HepG2 (cell line): ENCODE data around the gene IRF2BPL. TPM values are rescaled to one million over a fixed set of nuclear protein-coding genes. Genes with fewer than 3 reads are reported as not detected.

Experiments used
- DNMT3B ChIP-seq: conservative IDR thresholded peaks from 2 replicates; pipeline ENCODE4 v1.6.1; 2016; ENCODE audit warnings: missing biosample characterization, control low read depth
- E2F2 ChIP-seq: sonication (generic); formaldehyde crosslinking; IDR thresholded peaks from 2 replicates; pipeline ENCODE4 v1.4.0; 2020; ENCODE audit warnings: missing genetic modification reagents, borderline replicate concordance
- ERF ChIP-seq: IDR thresholded peaks from 2 replicates; pipeline ENCODE4 v1.6.1; 2018; ENCODE audit warnings: missing biosample characterization, missing genetic modification reagents
- HMG20B ChIP-seq: conservative IDR thresholded peaks from 2 replicates; pipeline ENCODE4 v1.6.1; 2016; ENCODE audit warnings: missing genetic modification reagents, missing compliant biosample characterization
- NAIF1 ChIP-seq: sonication (generic); formaldehyde crosslinking; IDR thresholded peaks from 2 replicates; pipeline ENCODE4 v1.5.0; 2020; ENCODE audit warnings: mild to moderate bottlenecking, missing genetic modification reagents, borderline replicate concordance
- NCOA5 ChIP-seq: sonication (generic); formaldehyde crosslinking; IDR thresholded peaks from 2 replicates; pipeline ENCODE4 v1.4.0; 2020; ENCODE audit warnings: missing genetic modification reagents
- SNAI1 ChIP-seq: sonication (generic); formaldehyde crosslinking; IDR thresholded peaks from 2 replicates; pipeline ENCODE4 v1.5.0; 2020; ENCODE audit warnings: mild to moderate bottlenecking, missing genetic modification reagents, borderline replicate concordance
- SPEN ChIP-seq: sonication (generic); formaldehyde crosslinking; IDR thresholded peaks from 2 replicates; pipeline ENCODE4 v1.5.1; 2020; ENCODE audit warnings: low read depth, mild to moderate bottlenecking, missing genetic modification reagents
- TCF7 ChIP-seq: sonication (generic); IDR thresholded peaks from 2 replicates; pipeline ENCODE4 v1.6.1; 2016; ENCODE audit warnings: antibody characterized with exemption, low read depth
- THAP9 ChIP-seq: sonication (generic); formaldehyde crosslinking; IDR thresholded peaks from 2 replicates; pipeline ENCODE4; 2020; ENCODE audit warnings: missing genetic modification reagents, mild to moderate bottlenecking, borderline replicate concordance
- ZBTB40 ChIP-seq, 2 experiments: fragments of 450-650 bp in 1 of 2; sonication (generic) in 1 of 2; formaldehyde crosslinking in 1 of 2; IDR thresholded peaks; 2 replicates each; pipeline versions ENCODE4 v1.6.1 to v1.8.0; 2016 to 2022; ENCODE audit warnings: antibody characterized with exemption in 1 of 2, mild to moderate bottlenecking in 1 of 2, missing genetic modification reagents in 1 of 2
- ZBTB43 ChIP-seq: sonication (generic); formaldehyde crosslinking; conservative IDR thresholded peaks from 2 replicates; pipeline ENCODE4 v1.4.0; 2020; ENCODE audit warnings: missing genetic modification reagents
- ZFYVE20 ChIP-seq: sonication (generic); formaldehyde crosslinking; IDR thresholded peaks from 2 replicates; pipeline ENCODE4 v1.8.0; 2023; ENCODE audit warnings: low read depth, mild to moderate bottlenecking, moderate library complexity, missing genetic modification reagents, borderline replicate concordance
- ZNF30 ChIP-seq: sonication (generic); formaldehyde crosslinking; IDR thresholded peaks from 2 replicates; pipeline ENCODE4 v1.5.0; 2020; ENCODE audit warnings: mild to moderate bottlenecking, missing genetic modification reagents
- ZNF589 ChIP-seq: sonication (generic); formaldehyde crosslinking; conservative IDR thresholded peaks from 2 replicates; pipeline ENCODE4 v1.8.0; 2022; ENCODE audit warnings: mild to moderate bottlenecking, moderate library complexity, missing genetic modification reagents
- polyA plus RNA-seq, 8 experiments: library from polyadenylated mRNA; depleted of rRNA in 3 of 8; stranded (reverse) in 7 of 8; unstranded in 1 of 8; fragments of >200 nt; fragmentation: Illumina TruSeq in 4 of 8; extraction: Trizol in 4 of 8; gene quantifications; 2 replicates each; pipeline versions ENCODE4 v1.2.1 to v1.2.3, GENCODE V29; 2011 to 2016; ENCODE audit warnings: low read depth in 4 of 8, missing spikeins in 1 of 8, mixed read lengths in 1 of 8; ENCODE audit not compliant: insufficient read depth in 1 of 8
- total RNA-seq, 5 experiments: library from RNA; depleted of rRNA; stranded (reverse); fragments of >200 nt; fragmentation: Illumina TruSeq; extraction: Trizol; gene quantifications; 2 replicates each; pipeline ENCODE4 v1.2.3, GENCODE V29; 2016; ENCODE audit warnings: low read depth in 1 of 5

IRF2BPL gene
- total and polyA plus RNA-seq, 2 of the 13 experiments (the other 11 are each of a cell fraction or from before 2014, with no cell fraction given): 6.6 to 8.4 TPM

GRCh38 chr14:77044783-77045237 is 16.3 kb upstream of the IRF2BPL start (continued):
- no peak for TF ChIP-seq ZNF30 (CRISPR knock-in tag)
- TF ChIP-seq ZBTB40 (IDR thresholded peaks at IDR 0.05): no peak
- no peak for TF ChIP-seq ZBTB40 (CRISPR knock-in tag; IDR thresholded peaks at IDR 0.05)
- no peak for TF ChIP-seq DNMT3B (CRISPR knock-in tag)
- TF ChIP-seq ERF: no peak
- no peak for TF ChIP-seq SNAI1
- TF ChIP-seq E2F2 (CRISPR knock-in tag): no peak
- TF ChIP-seq ZBTB43: no peak
- no peak for TF ChIP-seq ZFYVE20 (CRISPR knock-in tag)
- no peak for TF ChIP-seq THAP9 (CRISPR knock-in tag)
- TF ChIP-seq HMG20B (CRISPR knock-in tag): 0 out of 2 replicates have a peak, but pooled peaks have one; percentile 50
- TF ChIP-seq NCOA5 (CRISPR knock-in tag): no peak
- TF ChIP-seq TCF7: no peak
- TF ChIP-seq SPEN (CRISPR knock-in tag): no peak
- TF ChIP-seq NAIF1 (CRISPR knock-in tag): no peak
- TF ChIP-seq ZNF589 (CRISPR knock-in tag): no peak
